ENCODE results near the gene STARD7.

- TF ChIP-seq CTCF (conservative IDR thresholded peaks at IDR 0.05) (no peak), ZFX (IDR thresholded peaks at IDR 0.05) (no peak)
These were observed 16.5 kb downstream of the STARD7 start for GRCh38 chr2:96191937-96192670.

Data from C4-2B (cell line).